Middle frontal gyrus (tissue), 1 donor: Measurements from ENCODE around the gene PHF12.
A peak's percentile ranks its signal among the peaks of the same experiment; 100 is the strongest.
"Not testable (repeated sequence)": the region's sequence is repeated elsewhere in the genome, so short reads cannot be mapped to it uniquely, and the experiment has no call there.

Experiments
- DNase-seq: peaks from one replicate; pipeline ENCODE4 v3.0.0-alpha.2; 2015; ENCODE audit warnings: low spot score; ENCODE audit errors: extremely low spot score

Gene PHF12

DNA sequence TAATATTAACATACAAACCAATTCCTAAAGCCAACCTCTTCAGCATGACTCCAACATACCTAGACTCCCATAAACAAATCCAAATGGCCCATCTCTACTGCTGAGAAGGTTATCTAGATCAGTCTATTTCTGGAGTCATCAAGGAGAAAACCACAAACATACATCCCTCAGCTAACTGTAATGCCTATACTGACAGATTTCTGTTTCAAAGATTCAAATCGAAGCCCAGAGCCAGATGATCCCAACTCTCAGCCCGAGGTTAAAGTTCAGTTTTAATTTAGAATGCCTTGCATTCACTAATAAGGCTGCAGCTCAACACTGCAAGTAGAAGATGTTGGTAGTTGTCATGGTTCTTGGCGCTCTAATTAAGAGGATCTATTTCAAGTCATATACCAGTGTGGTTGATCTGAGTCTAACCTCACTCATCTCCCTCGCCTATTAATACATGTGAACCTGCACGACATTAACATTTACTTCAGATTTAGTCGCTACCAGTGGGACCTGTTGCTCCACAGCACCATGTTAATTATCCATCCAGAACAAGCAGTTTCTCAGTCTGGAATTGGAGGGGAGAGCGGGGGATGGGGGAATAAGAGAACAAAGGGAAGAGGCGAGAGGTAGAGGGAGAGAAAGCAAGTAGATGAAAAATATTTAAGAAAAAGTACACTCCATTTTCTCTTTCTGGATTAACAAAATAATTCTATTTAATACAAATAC, 15.4 kb downstream of the PHF12 start:
- no peak for DNase-seq

DNA sequence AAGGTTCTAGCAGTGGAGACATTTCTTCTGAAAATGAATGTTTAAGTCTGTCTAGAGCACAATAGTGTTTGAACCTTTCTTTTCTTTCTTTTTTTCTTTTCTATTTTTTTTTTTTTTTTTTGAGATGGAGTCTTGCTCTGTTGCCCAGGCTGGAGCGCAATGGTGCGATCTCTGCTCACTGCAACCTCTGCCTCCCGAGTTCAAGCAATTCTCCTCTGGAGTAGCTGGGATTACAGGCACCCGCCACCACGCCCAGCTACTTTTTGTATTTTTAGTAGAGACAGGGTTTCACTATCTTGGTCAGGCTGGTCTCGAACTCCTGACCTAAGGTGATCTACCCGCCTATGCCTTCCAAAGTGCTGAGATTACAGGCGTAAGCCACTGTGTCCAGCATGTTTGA, 16.8 kb downstream of the PHF12 start:
- DNase-seq = not testable (repeated sequence)

DNA sequence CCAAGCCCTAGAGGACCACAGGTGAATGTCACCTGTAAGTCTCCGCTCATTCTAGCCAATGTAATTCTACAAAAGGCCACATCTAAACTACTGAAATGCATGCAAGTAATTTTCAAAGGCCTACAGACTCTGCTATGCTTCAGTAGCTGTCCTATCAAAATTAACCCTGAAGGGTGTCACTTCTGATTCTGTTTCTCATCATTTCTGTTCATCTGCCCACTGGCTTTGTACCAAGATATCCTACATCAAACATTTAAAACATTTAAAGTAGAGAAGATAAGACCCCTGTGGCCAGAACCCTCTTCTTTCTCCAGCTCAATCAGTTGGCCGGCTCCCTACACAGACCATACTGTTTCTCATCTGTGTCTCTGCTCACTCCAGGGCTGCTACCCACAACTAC, 21.5 kb downstream of the PHF12 start:
- DNase-seq = no peak

DNA sequence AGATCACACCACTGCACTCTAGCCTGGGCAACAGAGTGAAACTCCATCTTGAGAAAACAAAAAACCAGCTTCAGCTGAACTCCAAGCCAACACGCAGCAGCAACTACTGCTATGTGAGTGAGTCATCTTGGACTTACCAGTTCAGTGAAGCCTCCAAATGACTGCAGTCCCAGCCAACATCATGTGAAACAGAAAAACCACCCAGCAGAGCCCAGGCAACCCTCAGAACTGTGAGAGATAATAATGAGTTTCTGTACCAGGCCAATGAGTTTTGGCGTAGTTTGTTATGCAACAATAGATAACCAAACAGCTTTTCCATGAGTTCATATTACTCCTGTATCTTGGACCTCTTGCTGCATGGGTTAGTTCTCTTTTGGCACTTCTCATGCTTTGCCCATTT, 23.3 kb downstream of the PHF12 start:
- no peak for DNase-seq

DNA sequence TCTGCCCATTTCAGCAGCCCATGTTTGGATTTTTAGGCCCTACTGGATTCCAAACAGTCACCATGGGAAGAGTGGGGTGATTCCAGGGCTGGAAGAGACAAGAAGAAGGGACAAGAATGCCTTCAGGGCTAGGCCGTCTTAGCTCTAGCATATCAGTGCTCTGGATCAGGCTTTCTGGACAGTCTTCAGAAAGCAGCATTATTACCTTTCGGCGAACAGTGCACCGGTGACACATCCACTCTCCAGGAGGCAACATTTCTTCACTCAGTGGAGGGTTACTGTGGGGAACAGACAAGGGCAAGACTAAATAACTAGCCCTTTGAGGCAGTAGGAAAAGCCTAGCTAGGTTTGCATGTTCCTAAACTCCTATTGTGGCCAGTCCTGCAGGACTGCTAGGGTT, 24.5 kb downstream of the PHF12 start:
- no peak for DNase-seq

DNA sequence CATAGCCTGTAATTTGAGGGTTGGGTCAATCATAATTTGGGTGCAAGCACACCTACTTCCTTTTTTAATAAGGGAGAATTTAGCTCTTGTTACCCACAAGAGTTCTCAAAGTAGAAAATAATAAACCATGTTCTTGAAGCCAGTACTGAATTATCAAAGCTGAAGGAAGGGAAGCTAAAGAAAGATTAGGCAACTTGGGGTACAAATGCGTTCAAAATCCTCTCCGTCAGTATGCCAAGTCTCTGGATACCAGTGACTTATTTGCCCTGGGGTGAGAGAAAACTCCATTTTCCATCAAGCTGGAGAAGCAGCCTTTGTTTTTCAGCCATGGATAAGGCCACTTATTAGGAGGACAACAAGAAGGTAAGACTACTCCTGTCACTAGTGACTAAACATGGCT, 25.0 kb downstream of the PHF12 start:
- DNase-seq = no peak

DNA sequence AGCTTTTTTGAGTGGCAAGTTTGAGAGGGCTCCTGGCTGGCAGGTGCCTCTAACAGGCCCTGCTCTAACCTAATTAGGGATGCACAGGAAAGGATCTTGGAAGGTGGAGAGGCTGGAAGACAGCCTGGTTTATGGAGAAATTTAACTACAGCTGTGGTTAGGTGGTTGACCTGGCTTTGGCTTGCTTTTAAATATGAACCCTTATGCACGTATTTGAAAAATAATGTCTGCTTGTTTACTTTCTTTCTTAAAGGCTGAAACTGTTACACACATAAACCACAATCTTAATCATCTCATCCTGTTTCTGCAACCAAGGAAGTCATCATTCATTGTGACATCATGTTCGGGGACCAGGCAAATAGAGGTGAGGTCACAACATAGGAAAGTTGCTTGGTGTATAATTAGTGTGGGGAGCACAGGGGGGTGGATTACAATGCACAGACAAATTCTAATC, 25.4 kb downstream of the PHF12 start:
- no peak for DNase-seq

DNA sequence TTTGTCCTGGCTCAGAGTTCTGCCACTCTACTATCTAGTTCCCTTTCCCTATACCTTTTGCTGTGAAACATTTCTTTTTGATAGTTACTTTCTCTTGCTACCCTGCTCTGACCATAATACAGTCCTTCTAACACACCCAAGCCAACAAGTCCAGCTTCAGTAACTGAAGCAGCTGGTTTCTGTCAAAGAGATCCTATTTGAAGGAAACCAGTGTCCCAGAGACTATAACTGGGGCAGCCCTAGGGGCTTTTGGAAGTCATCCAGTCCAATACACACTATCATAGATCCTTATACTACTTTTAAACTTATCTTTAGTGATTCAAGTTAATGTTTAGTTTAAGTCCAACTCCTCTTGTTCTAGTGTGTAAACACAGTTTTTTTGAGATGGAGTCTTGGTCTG, 31.1 kb downstream of the PHF12 start:
- DNase-seq = no peak

DNA sequence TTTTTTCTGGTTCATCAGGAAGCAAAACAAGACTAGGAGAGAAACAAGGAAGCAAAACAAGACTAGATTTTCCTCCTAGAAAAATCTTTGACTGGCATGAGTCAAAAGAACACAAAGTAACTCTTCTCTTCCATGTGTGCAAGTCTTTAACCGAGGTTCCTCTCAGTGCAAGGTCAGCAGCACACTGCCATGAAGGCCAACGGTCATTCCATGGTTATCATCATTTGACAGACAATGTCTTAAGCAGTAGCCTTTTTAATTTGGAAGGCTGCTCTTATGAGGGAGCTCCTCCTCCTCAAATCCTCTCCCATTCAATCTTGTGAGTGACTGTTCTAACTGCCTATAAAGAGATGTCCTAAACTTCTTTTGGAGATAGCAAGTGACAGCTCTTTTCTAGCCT, 33.0 kb downstream of the PHF12 start:
- DNase-seq = no peak

DNA sequence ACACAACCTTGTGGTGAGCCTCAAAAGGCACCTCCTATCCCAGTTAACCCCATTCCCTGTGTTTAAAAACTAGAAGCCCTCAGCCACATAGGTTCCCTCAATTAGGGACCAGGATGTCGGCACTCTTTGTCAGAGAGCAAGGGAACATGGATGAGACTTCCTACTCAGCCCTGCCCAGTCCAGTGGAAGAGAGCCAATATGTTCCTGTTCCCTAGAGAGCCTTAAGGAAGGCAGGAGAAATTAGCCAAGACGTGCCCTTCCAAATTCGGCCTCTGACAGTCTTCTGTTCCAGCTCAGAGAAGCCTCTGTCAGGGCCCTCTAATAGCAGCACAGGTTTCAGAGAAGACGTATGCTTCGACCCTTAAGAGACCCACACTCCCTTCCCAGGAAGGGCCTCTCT, 33.9 kb downstream of the PHF12 start:
- DNase-seq = no peak

DNA sequence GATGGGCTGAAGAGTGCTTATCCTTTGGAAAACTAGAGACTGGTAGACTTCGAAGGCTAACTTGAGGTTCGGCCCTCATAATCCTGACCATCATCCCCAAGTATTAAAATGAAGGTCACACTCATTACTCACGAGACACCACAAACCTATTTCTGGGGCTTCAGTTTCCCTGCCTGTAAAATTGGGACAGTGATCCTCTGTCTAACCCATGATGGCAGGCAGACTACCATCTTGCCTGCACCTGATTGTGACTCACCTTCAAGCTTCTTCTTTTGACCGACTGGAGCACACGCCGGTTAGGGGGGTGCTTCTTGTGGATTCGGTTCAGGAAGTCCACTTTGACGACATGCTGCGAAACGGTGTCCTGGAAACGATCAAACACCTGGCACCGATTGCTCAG, 34.3 kb downstream of the PHF12 start:
- no peak for DNase-seq

DNA sequence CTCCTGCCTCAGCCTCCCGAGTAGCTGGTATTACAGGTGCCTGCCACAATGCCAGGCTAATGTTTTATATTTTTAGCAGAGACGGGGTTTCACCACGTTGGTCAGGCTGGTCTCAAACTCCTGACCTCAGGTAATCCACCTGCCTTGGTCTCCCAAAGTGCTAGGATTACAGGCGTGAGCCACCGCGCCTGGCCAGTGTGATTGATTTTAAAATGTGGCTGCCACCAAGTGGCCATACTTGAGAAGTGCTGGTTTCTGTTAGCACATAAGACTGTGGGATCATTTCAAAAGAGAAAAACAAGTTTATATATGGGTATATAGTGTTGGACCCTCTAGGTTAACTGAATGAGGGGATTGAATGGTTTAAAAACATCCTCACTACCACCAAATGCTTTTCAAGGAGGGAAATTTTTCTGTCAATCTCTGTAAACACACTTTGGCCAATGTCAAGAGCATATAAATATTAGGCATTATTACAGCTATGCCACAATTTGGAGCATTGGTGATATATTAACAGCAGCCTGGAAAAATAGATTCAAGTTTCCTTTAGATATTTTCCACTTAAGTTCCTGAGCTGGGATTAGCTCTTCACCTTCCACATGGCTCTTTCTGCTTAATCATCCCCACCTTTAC, 34.9 kb downstream of the PHF12 start:
- DNase-seq = no peak

DNA sequence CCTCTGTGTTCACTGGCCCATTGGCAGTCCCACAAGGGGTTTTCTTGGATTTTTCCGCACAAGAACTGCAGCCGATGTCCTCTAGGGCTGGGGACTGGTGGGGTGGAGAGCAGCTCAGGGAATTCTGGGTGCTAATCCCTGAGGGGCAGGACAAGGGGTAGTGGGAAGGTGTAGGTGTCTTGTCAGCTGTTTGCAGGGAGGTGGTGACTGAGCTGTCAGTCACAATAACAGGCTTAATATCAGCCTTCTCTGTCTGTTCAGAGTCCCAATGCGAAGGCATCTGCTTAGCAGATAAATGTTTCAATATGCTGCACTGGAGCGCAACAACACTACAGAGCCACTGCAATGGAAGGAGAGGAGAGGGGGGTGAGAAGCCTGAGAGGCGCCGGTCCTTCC, 38.4 kb downstream of the PHF12 start:
- no peak for DNase-seq

DNA sequence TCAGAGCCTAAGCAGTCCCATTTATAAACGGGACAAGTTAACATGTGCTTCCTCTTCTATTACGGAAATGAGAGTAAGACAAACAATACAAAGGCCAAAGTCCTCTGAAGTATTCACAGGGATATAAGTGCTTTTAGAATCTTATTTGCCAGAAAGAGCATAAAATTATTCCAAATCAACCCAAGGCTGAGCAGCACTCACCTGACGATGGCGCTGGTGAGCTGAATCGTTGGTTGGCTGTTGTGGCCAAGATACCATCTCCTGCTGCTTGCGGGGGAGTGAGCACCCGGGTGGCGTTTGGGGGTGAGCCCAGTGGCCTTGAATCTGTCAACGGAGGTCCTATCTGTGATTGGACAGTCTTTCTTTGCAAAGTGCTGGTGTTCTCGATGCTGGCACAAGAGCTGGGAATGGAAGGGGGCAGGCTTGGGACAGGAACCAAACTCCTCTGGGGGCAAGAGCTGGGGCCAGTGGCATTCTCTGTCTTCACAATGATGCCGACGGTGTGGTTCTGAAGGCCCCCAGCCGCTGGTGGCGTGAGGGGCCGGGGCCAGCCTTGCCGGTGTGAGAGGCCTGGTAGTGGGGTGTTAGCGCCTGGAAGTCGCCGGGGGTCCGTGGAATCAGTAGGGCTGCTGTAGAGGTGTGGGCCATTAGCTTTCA, 38.9 kb downstream of the PHF12 start:
- no peak for DNase-seq

DNA sequence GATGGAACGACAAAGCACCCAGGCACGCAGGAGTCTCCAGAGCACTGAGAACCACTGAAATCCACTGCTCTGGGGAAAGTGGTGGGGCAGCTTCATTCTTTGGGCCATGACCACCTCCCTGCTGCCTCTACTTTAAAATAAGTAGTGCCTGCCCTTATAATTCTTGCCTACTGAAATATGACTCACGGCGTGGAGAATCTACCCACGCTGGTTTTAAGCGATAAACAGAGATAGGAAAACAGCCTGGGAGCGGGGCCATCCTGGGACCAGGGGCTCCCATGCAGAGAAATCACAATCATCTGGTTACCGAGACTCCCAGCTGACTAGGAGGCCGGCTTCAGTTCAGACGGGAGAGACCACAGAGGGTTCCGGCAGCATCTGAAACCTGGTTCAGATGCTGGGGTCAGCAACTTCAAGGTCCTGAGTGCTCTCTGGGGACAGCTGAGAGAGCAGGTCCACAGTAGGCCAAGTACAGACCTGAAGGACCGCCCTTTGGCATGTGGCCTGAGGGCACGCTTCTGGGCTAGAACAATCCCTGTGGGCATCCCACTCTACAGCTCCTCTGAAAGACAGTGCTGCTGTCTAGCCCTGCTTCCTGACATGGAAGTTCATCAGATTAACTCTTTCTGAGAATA, 39.8 kb downstream of the PHF12 start:
- DNase-seq = no peak

DNA sequence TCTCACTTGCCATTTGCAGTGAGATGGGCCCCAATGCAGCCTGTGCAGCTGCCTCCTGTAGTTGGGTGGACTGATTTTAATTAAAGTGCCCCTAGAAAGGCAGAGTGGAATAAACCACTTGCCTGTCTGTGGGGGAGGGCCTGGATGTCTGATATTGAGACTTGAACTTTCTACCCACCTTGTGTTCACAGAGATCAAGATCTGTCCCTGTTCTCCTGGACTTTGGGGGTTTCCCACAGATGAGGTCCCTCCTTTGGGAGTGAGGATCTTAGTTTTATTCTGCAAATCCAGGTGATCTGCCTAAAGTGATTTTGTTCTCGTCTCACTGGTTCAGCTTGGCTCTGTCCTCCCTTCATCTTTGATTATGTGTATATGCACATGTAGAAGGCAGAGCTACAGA, 40.8 kb downstream of the PHF12 start:
- no peak for DNase-seq

DNA sequence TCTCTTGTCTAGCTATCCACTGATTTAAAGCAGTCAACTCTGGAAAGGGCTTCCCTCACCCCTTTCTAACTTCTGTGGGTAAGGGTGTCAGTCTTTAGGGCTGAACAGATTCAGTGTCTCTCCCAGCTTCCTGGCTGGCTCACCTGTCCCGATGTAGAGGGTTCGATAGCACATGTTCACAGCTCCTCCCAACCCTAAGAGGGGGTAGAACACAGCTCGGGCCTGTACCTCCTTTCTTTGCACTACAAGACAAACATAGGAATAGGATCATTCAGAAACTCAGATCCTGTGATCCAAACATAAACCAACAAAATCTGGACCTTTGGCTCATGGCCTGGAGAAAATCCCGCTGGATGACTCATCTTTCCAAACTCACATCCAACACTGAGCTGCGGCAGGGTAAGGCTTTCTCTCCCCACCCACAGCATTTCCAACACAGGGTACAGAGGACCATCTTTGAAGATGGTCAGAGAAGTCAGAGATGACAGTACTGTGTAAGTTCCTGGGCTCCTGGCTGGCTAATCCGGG, 42.6 kb downstream of the PHF12 start:
- peak; percentile 20 for DNase-seq

DNA sequence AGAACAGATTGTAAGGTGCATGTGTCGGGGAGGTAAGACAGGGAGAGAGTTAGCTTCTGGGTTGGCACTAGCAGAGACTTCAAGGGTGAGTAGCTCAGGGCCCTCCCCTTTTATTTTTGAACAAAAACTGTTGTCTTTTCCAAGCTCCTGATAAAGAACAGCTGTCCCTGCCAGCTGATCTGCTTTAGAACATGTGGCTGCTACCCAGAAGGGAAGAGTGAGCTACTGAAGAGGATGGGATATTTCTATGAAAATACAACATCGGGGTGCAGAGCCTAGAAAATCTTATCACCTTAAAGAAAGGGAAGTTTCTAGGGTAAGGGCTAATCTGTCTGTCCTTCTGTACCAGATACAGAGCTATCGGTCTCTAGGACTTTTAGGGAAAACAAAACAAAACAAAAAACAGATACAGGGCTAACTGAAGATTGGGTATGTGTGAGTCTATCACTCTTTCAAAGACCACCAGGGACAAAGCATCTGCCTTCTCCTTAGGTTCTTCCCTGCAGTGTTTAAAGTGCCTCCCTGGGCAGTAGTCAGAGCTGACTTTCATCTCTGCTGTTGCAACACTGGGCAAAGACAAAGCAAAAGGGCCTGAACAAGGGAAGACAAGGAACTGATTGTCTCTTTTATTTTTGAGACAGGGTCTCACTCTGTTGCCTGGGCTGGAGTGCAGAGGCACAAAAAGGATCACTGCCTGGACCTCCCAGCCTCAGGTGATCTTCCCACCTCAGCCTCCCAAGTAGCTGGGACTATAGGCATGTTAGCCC, 43.4 kb downstream of the PHF12 start:
- no peak for DNase-seq

DNA sequence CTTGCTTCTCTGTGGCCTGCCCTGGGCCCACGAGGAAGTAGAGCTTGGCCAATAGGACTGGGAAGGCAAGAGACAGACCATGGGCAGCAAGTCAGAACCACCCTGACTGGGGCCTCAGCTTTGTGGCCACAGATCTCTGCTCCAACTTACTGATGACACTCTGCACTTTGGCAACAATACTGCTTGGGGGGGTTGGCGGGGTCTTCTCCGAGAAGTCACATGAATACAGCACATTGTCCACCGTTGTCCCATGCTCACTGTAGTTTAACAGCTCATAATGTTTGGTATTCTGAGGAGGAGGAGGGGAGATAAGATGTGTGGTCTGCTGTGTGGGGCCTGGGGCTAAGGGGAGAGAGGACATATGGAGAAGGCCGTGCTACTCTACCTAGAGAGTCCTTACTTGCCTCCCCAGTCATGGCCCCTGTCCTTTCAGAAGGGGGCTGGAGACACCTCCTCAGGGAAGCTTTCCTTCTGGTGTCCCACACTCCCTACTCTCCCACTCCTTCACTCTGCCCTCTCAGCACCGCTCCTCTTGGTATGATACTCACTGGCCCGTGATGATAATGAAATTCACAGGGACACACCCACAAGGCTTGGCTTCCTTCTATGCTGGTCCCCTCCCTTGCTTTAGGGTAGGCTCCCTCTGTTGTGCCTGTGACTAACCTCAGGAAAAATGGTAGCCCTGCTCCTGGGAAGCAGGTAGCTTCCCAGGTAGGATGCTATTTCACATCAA, 44.4 kb downstream of the PHF12 start:
- DNase-seq = no peak

DNA sequence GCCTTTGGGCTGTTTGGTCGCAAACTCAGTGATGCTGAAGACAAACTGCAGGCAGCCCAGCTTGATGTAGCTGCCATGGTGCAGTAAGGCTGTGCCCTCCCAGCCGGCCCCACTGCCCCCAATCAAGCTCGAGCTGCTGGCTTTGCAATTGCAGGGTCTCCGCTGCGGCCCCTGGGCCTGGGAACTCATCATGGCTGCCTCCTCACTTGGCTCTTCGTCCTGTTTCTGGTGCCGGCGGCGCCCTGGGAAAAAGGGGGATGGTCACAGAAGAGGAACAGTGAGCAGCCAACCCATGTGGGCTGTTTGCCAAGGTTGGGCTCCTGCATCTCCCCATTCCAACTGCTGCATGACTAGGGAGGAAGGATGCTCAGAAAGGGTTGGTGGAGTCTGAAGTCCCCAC, 45.0 kb downstream of the PHF12 start:
- DNase-seq = no peak

DNA sequence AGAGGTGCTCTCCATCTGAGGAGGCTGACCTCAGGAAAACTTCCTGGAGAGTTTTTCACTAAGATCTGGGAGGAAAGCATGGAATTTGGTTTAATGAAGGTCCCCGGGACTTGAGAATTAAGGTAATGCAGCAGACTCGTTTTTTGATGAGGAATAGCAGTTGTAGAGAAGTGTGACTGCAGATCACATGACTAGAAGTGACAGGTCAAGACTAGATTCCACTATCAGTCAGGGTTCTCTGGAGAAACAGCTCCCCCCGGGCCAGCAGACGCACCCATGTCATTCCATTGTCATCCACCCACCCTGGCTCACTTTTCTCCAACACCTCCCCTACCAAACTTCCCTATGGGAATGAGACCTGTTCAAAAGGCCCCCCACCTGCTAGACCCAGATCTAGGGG, 46.5 kb downstream of the PHF12 start:
- DNase-seq = no peak
